Subcutaneous adipose tissue (tissue), 4 donors: ENCODE data around the gene TMEM88. TPM values are rescaled to one million over a fixed set of nuclear protein-coding genes. Genes with fewer than 3 reads are reported as not detected.

Experiments used
- total RNA-seq, 4 donors: library from RNA; depleted of rRNA; stranded (reverse); fragments of >200 nt; gene quantifications; one replicate each; pipeline ENCODE4 v1.1.0, GENCODE V29; 2016
- TF ChIP-seq, protein P1 (sequence below): fragments of 450-650 bp; IDR thresholded peaks from one replicate; pipeline ENCODE4 v1.5.1; 2016; ENCODE audit warnings: low read depth, mild to moderate bottlenecking, control low read depth, antibody characterized with exemption, moderate library complexity

The TMEM88 gene
- total RNA-seq, 4 donors from 2014 or later: 1.0 to 16.0 (median 10.8) TPM

GRCh38 chr17:7834957-7835813 is 19.7 kb upstream of the TMEM88 start:
- TF ChIP-seq, protein P1, sequence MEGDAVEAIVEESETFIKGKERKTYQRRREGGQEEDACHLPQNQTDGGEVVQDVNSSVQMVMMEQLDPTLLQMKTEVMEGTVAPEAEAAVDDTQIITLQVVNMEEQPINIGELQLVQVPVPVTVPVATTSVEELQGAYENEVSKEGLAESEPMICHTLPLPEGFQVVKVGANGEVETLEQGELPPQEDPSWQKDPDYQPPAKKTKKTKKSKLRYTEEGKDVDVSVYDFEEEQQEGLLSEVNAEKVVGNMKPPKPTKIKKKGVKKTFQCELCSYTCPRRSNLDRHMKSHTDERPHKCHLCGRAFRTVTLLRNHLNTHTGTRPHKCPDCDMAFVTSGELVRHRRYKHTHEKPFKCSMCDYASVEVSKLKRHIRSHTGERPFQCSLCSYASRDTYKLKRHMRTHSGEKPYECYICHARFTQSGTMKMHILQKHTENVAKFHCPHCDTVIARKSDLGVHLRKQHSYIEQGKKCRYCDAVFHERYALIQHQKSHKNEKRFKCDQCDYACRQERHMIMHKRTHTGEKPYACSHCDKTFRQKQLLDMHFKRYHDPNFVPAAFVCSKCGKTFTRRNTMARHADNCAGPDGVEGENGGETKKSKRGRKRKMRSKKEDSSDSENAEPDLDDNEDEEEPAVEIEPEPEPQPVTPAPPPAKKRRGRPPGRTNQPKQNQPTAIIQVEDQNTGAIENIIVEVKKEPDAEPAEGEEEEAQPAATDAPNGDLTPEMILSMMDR: no peak

GRCh38 chr17:7835814-7836595 is 18.9 kb upstream of the TMEM88 start:
- TF ChIP-seq, protein P1: no peak

DNA sequence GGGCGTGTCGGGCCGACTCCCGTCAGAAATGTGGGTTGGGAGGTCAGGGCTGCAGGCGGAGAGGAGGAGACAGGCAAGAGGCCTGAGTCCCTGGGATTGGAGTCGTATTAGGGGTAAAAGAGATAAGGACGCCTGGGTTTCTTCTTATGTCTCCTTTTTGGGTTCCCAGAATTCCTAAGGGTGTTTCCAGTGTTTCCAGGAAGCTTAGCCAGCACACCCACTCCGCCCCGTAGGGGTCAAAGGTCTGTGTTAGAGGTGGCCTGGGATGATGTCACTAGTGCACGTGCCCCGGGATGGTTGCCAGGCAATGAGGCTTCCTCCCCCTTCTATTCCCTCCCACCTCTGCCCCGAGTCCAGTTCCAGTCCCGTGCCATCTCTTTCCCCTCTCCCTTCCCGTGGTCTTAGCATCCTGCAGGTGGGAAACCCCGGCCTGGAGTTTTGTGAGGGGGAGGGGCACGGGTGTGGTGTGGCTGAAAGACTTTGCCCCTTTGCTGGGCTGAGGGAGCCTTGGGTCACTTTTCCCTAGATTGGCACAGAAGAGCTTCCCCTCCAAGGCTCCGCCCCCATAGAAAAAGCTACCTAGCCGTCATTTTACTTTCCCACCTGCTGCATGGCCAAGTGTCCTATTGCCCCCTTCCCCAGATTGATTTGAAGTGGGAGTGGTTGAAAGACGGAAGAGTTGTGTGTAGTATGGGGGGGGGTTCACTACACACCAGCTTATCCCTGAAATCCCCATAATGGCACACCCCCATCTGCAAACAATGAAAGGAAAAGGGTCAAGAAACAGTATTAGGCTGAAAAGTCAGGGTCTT is 18.1 kb upstream of the TMEM88 start:
- TF ChIP-seq, protein P1: no peak

DNA sequence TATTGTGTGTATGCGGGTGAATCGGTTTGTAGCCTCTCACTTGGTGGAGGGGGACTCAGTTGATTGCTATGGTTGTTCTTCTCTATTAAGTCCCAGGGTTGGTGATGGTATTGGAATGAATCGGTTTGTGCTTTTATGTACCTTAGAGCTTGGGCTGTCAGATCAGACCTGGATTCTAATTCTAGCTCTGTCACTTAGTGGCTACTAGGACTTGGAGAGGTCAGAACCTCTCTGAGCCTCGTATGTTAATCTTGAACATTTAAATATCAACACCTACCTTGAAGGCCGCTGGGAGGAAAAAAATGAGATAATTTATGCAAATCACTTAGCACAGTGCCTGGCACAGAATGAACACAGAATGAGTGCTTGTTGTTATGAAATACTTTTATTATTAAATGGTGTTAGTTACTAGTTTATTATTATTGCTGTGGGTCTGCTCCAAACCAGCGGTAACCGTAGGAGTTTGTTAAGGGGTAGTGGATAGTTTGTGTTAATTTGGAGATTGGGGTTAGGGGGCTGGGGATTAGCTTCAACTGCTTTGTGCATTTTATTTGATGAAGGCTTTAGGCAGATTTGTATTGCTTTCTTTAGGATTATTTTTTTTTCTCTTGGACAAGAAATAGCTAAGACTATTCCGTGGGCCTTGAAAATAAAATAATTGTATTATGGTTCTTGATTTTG is 17.3 kb upstream of the TMEM88 start:
- TF ChIP-seq, protein P1: no peak

DNA sequence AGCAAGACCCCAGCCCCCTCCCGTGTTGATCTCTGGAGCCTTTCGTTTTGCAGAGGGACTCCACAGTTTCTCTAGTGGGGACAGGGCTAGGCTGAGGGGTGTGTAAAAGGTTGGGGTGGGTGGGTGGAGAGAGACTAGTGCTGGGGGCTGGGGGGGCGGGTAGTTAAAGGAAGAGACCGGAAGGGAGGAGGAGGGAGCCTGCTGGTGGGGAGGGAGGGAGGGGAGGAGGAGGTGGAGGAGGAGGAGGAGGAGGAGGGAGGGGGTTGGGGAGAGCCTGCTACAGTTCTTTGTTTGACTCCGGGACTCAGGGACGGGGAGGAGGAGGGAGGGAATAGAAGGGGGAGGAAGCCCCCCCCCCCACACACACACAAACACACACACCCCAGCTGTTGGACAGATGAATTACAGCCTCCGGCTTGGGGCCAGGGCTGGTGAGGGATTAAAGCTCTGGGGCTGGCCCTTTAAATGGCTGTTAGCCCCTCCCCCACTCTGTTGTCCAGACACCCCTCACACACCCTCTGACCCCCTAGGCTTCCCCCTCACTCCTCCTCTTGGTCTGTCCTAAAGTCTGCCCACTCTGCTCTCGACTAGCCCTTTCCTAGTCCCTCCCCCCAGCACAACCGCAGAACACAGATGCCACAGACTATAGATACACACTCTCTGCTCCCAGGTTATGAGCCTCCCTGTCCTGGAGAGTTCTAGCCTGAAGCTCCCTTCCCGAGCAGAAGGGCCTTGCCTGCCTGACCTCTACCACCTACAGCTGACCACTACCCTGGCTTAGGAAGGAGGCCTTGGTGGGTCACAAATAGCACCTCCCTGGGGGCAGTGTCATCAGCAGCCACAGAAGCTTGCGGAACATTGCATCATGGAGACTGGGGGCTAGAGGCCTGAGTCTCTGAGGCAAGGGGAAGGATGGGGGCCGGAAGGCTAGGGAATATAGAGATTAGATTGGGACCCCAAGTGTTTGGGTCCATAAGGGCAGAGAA is 16.5 kb upstream of the TMEM88 start:
- TF ChIP-seq, protein P1: no peak
